Right lobe of liver (tissue), 6 donors: Measurements from ENCODE around the gene MTREX. TPM values are rescaled to one million over a fixed set of nuclear protein-coding genes. Genes with fewer than 3 reads are reported as not detected.
A peak's percentile ranks its signal among the peaks of the same experiment; 100 is the strongest.

Source experiments
- ATAC-seq, 4 donors: fragments of 200-7000 bp; cut with Tn5 transposase; one replicate each; pipeline ENCODE4 v1.9.1; 2020; ENCODE audit warnings: mild to moderate bottlenecking in 4 of 4, moderate library complexity in 4 of 4
- DNase-seq, 3 donors: peaks; one replicate each; pipeline ENCODE4 v3.0.0-alpha.2; 2020
- H3K27ac ChIP-seq, 3 donors: fragments of 200-600 bp; one replicate each; pipeline ENCODE4 v1.8.0; 2022
- H3K27me3 ChIP-seq, 2 donors: fragments of 200-600 bp; one replicate each; pipeline ENCODE4 v1.8.0; 2022
- H3K36me3 ChIP-seq, 4 donors: fragments of 200-600 bp; sonication (generic) in 1 of 4; one replicate each; pipeline versions ENCODE4 v1.5.1 to v1.8.0; 2017 to 2022; ENCODE audit warnings: control low read depth in 1 of 4
- H3K4me1 ChIP-seq, 4 donors: fragments of 200-600 bp; sonication (generic) in 1 of 4; one replicate each; pipeline versions ENCODE4 v1.5.1 to v1.8.0; 2017 to 2022; ENCODE audit warnings: control low read depth in 1 of 4
- H3K4me3 ChIP-seq, 3 donors: fragments of 200-600 bp; one replicate each; pipeline ENCODE4 v1.8.0; 2022
- H3K9me3 ChIP-seq, 4 donors: fragments of 200-600 bp; sonication (generic) in 1 of 4; one replicate each; pipeline versions ENCODE4 v1.5.1 to v1.8.0; 2017 to 2022; ENCODE audit warnings: control low read depth in 1 of 4
- POLR2A ChIP-seq: fragments of 450-650 bp; IDR thresholded peaks from one replicate; pipeline ENCODE4 v1.6.1; 2017; ENCODE audit warnings: antibody characterized with exemption, mild to moderate bottlenecking
- WGBS: methylation state at CpG from one replicate; pipeline ENCODE4 v1.1.6; 2018; ENCODE audit warnings: low coverage, low lambda C conversion rate; ENCODE audit not compliant: insufficient coverage; ENCODE audit errors: missing lambda C conversion rate; 5-methylcytosine and 5-hydroxymethylcytosine counted together
- intact Hi-C, 2 donors: fragments of 100-400 bp; cut with DNase I; formaldehyde crosslinking; loops; one replicate each; pipeline versions ENCODE4 v1.11.2 to v1.14.1; 2022
- total RNA-seq, 6 experiments: library from RNA; depleted of rRNA in 2 of 6; stranded (reverse); fragments of >200 nt in 2 of 6; fragmentation: NEBNext Ultra II Directional in 3 of 6; extraction: Animal tissue kit (Norgen Biotek cat#: 25700) in 3 of 6; gene quantifications; one replicate each; pipeline versions ENCODE4 v1.1.0 to v1.2.4, GENCODE V29; 2016 to 2023
- TF ChIP-seq, protein P1 (sequence below), 4 donors: fragments of 200-600 bp in 3 of 4; fragments of 450-650 bp in 1 of 4; IDR thresholded peaks; one replicate each; pipeline versions ENCODE4 v1.5.1 to v1.8.0; 2016 to 2022; ENCODE audit warnings: antibody characterized with exemption in 4 of 4, mild to moderate bottlenecking in 2 of 4
- donor health status: DM: no; HTN: yes; CAD: no.
- donor health status: DM: no; HTN: no; CAD: no.
- donor health status: DM: no; HTN: no; CAD: no.
- donor health status: DM: no; HTN: yes; CAD: no.
- donor health status: DM: no; HTN: yes; CAD: no.

MTREX gene
- total RNA-seq, 6 experiments from 2014 or later: 24.7 to 42.4 (median 31.9) TPM

DNA sequence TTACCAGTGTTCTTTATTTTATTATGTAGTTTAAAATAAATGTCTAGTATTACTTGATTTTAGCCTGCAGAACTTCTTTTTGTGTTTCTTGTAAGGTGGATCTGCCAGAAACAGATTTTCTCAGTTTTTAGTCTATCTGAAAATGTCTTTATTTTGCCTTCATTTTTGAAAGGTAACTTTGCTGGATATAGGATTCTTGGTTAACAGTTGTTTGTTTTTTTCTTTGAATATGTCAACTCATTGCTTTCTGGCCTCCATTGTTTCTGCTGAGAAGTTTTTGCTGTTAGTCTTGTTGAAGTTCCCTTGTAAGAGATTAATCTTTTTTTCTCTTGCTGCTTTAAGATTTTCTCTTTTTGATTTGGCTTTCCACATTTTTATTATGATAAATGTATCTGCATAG lies 75.5 kb downstream of the MTREX start:
- peaks cover 0 to 10% (median 3%) of the 10 kb centered on the region in 4 donors for H3K4me1 ChIP-seq
- H3K27ac ChIP-seq: no peak overlapping the region
- intact Hi-C loops: no loop called here
- H3K9me3 ChIP-seq: no peaks in the 10 kb centered on the region
- H3K27me3 ChIP-seq: no peaks in the 10 kb centered on the region
- ATAC-seq (no peak), DNase-seq (no peak)
- H3K36me3 ChIP-seq: peaks cover 0 to 8% (median 2%) of the 10 kb centered on the region in 4 donors
- TF ChIP-seq POLR2A: no peak
- TF ChIP-seq, protein P1, sequence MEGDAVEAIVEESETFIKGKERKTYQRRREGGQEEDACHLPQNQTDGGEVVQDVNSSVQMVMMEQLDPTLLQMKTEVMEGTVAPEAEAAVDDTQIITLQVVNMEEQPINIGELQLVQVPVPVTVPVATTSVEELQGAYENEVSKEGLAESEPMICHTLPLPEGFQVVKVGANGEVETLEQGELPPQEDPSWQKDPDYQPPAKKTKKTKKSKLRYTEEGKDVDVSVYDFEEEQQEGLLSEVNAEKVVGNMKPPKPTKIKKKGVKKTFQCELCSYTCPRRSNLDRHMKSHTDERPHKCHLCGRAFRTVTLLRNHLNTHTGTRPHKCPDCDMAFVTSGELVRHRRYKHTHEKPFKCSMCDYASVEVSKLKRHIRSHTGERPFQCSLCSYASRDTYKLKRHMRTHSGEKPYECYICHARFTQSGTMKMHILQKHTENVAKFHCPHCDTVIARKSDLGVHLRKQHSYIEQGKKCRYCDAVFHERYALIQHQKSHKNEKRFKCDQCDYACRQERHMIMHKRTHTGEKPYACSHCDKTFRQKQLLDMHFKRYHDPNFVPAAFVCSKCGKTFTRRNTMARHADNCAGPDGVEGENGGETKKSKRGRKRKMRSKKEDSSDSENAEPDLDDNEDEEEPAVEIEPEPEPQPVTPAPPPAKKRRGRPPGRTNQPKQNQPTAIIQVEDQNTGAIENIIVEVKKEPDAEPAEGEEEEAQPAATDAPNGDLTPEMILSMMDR (IDR thresholded peaks at IDR 0.05): no peak
- no peak overlapping the region for H3K4me3 ChIP-seq

DNA sequence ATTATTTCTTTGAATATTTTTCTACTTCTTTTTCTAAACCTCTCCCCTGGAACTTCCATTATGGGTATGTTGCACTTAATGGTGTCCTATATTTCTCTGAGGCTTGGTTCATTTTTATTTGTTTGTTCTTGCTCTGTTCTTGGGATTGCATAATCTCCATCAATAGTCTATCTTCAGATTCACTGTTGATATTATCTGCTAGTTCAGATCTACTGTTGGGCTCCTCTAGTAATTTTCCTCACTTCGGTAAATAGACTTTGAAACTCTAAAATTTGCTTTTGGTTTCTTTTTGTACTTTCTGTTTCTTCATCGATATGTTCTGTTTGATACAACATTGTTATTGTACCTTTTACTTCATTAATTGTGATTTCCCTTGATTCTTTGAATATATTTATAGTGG lies 76.3 kb downstream of the MTREX start:
- Histone ChIP-seq H3K27me3 (no peaks in the 10 kb centered on the region), H3K36me3 (peaks cover 0 to 4% (median 0%) of the 10 kb centered on the region in 4 donors), H3K4me3 (peak overlapping the region in 2 of 3 donors; percentile 24 to 28), H3K4me1 (peaks cover 0 to 10% (median 3%) of the 10 kb centered on the region in 4 donors), H3K27ac (peak overlapping the region; percentile 32 to 80 (median 73)), H3K9me3 (no peaks in the 10 kb centered on the region)
- no peak for DNase-seq
- intact Hi-C loops: no loop called here
- TF ChIP-seq, protein P1 (IDR thresholded peaks at IDR 0.05): no peak
- no peak for TF ChIP-seq POLR2A
- WGBS: 31% methylated on average over 2 of the region's 2 CpGs
- peak; percentile 76 to 88 (median 82) for ATAC-seq

DNA sequence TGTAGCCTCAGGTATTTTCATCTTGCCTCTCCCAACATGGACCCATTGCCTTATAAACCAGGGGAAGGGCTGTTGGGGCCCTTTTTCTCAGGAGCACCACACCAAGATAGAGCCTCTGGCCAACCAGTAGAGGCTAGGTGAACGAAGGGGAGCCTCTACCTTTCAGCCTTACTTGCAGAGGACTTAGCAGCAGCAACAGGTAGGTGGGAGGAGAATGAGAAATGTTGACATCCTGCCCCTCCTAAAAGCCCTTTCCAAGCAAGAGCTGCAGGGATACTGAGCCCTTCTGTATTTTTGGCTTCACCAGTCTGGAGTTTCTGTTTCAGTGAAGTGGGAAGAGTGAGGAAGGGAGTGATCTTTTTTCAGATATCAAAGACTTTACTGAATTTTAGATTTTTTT lies 77.4 kb downstream of the MTREX start:
- H3K27ac ChIP-seq: peak overlapping the region in 2 of 3 donors; percentile 73 to 80
- H3K4me1 ChIP-seq: peaks cover 0 to 22% (median 7%) of the 10 kb centered on the region in 4 donors
- TF ChIP-seq POLR2A: no peak
- TF ChIP-seq, protein P1 (IDR thresholded peaks at IDR 0.05): no peak
- no peak overlapping the region for H3K4me3 ChIP-seq
- DNase-seq (no peak), ATAC-seq (peak in 2 of 4 donors; percentile 12 to 33)
- H3K9me3 ChIP-seq: no peaks in the 10 kb centered on the region
- H3K36me3 ChIP-seq: no peaks in the 10 kb centered on the region
- H3K27me3 ChIP-seq: no peaks in the 10 kb centered on the region
- WGBS: no CpG with 5 or more reads among the region's 1 CpG
- intact Hi-C loops: no loop called here

DNA sequence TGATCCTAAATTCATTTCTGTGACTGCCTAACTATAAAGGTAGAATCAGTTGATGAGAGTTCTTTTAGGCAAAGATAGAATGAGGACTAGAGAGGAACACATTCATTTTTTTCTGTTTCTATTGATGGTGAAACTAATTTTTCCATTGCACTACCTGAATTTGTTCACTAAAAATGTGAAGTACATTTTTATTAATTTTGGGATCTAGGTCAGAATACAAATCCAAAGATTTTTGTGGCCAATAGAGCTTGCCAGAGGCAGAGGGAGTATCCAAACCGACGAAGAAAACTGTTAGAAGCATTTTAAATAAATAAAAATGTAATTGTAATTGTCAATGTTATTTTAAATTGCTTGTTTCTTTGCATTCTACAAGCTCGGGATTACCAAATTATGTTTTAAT lies 78.1 kb downstream of the MTREX start:
- Histone ChIP-seq H3K27me3 (no peaks in the 10 kb centered on the region), H3K36me3 (no peaks in the 10 kb centered on the region), H3K27ac (no peak overlapping the region), H3K9me3 (no peaks in the 10 kb centered on the region), H3K4me3 (no peak overlapping the region), H3K4me1 (peaks cover 0 to 26% (median 9%) of the 10 kb centered on the region in 4 donors)
- intact Hi-C loops: no loop called here
- 46% methylated on average over 3 of the region's 3 CpGs for WGBS
- DNase-seq (no peak), ATAC-seq (no peak)
- no peak for TF ChIP-seq POLR2A
- TF ChIP-seq, protein P1 (IDR thresholded peaks at IDR 0.05): no peak

DNA sequence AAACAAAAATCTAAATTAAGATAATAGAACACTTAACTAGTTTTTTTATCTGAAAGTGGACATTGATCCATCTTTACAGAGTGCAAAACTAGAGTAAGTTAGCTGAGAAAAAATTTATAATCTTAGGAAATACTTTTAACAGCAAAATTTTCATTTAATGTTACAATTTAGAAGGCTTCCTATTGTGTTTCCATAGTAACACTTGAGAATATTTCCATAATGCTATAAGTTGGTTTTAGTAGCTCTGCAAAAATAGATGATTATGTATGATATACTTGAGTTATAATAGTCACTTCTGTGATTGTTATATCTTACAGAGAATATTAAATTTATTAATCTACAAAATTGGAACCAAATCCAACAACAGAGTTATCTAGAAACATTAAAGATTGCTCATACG lies 78.6 kb downstream of the MTREX start:
- TF ChIP-seq, protein P1 (IDR thresholded peaks at IDR 0.05): no peak
- no peak for TF ChIP-seq POLR2A
- DNase-seq (no peak), ATAC-seq (no peak)
- H3K4me3 ChIP-seq: no peak overlapping the region
- H3K9me3 ChIP-seq: no peaks in the 10 kb centered on the region
- H3K27ac ChIP-seq: no peak overlapping the region
- no peaks in the 10 kb centered on the region for H3K36me3 ChIP-seq
- intact Hi-C loops: no loop called here
- WGBS: 100% methylated on average over 1 of the region's 1 CpG
- peaks cover 0 to 31% (median 12%) of the 10 kb centered on the region in 4 donors for H3K4me1 ChIP-seq
- no peaks in the 10 kb centered on the region for H3K27me3 ChIP-seq
